A673 (cell line): ENCODE measurements around the gene EPHA6.

Experiments used
- EZH2 ChIP-seq: fragments of 200-600 bp; sonication (generic); IDR thresholded peaks from 2 replicates; pipeline ENCODE4 v1.6.1; 2017; ENCODE audit warnings: borderline replicate concordance, low read depth, mild to moderate bottlenecking, mixed read lengths, antibody characterized with exemption, low read length; ENCODE audit not compliant: poor library complexity, severe bottlenecking
- TF ChIP-seq, protein P1 (sequence below): fragments of 300-800, 200-600 bp; sonication (generic); conservative IDR thresholded peaks from 2 replicates; pipeline ENCODE4 v1.5.1; 2017; ENCODE audit warnings: low read depth, mild to moderate bottlenecking, antibody characterized with exemption, low read length, moderate library complexity, mixed read lengths

DNA sequence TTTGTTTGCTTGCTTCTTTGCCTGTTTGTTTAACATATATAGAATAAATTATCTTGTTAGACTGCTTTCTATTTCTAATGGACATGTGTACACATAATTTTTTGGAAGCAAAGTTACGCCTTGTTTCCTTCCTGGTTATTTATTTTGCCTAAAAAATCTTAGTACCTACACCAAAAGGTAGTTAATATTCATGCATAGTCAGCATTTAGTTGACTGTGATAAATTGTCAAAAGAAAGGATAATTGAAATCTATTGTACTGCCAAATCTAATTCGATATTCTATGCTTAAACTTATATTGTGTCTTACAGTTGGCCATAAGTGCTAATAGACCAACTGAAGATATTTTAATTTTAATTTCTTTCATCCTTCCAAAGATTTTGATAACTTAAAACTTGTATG is 716.3 kb downstream of the EPHA6 start:
- TF ChIP-seq, protein P1, sequence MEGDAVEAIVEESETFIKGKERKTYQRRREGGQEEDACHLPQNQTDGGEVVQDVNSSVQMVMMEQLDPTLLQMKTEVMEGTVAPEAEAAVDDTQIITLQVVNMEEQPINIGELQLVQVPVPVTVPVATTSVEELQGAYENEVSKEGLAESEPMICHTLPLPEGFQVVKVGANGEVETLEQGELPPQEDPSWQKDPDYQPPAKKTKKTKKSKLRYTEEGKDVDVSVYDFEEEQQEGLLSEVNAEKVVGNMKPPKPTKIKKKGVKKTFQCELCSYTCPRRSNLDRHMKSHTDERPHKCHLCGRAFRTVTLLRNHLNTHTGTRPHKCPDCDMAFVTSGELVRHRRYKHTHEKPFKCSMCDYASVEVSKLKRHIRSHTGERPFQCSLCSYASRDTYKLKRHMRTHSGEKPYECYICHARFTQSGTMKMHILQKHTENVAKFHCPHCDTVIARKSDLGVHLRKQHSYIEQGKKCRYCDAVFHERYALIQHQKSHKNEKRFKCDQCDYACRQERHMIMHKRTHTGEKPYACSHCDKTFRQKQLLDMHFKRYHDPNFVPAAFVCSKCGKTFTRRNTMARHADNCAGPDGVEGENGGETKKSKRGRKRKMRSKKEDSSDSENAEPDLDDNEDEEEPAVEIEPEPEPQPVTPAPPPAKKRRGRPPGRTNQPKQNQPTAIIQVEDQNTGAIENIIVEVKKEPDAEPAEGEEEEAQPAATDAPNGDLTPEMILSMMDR: no peak
- TF ChIP-seq EZH2: no peak
